HG03045 (cell line): ENCODE measurements around the gene ZNF133.
"Not testable (repeated sequence)": the region's sequence is repeated elsewhere in the genome, so short reads cannot be mapped to it uniquely, and the experiment has no call there.

Source experiments
- ATAC-seq: cut with Tn5 transposase; IDR thresholded peaks from one replicate; pipeline ENCODE4 v1.9.1; 2021; ENCODE audit warnings: mild to moderate bottlenecking, moderate library complexity; ENCODE audit not compliant: unreplicated experiment

ZNF133 gene

DNA sequence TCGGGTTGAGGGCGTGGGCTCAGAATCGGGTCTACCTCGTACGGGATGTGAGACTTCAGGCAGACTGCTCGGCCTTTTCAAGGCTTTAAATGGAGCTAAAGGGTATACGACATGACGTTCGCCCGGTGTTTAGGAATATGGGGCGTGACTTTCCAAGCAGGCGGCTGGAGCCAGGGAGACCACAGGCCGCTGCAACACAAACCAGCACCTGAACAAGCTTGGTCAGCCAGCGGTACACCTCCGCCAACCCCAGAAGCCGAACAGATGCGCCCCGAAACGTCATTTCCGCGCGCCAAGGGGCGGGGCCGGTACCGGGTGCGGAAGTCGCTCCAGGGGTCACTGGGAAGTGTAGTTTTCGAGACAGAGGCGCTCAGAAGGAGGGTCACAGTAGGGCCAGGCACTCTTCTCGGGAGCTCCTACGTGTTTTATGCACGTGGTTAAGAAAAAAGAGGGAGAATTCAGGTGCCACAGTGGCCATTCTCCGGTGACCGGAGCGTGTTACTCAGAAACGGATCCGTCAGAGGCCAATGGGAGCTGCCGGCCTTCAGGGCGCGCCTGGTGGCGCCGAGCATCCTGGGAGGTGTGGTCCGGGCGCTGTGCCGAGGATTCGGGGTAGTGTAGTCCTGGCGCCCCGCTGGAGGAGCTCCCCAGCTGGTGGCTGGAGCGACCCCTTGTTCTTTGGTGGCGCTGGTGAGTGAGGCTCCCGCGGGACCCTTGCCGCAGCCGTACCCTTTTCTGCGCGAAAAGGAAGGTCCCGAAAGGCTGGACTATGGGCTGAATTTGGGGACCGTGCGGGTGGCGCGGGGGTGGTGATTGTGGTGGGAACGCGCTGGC lies at the start of gene ZNF133:
Gene ZNF133 (plus strand): TSS at position 613 of the 834 bp plus-strand sequence. CDS start 17,160 bp downstream, outside the sequence.
- ATAC-seq: peak; percentile 97

DNA sequence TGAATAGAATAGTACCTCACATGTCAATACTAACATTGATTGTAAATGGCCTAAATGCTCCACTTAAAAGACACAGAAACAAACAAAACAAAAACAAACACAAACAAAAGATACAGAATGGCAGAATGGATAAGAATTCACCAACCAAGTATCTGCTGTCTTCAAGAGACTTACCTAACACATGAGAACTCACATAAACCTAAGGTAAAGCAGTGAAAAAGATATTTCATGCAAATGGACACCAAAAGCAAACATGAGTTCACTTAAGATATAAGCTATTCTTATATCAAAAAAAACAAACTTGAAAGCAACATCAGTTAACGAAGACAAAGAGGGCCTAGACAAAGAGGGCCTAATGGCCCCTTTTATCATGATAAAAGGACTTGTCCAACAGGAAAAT lies 47.3 kb upstream of the ZNF133 start:
- no peak for ATAC-seq

GRCh38 chr20:18243802-18244201 lies 44.5 kb upstream of the ZNF133 start:
- no peak for ATAC-seq

DNA sequence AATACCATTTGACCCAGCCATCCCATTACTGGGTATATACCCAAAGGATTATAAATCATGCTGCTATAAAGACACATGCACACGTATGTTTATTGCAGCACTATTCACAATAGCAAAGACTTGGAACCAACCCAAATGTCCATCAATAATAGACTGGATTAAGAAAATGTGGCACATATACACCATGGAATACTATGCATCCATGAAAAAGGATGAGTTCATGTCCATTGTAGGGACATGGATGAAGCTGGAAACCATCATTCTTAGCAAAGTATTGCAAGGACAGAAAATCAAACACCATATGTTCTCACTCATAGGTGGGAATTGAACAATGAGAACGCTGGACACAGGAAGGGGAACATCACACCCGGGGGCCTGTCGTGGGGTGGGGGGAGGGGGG lies 39.8 kb upstream of the ZNF133 start:
- ATAC-seq: not testable (repeated sequence)

GRCh38 chr20:18250217-18250616 lies 38.1 kb upstream of the ZNF133 start:
- no peak for ATAC-seq

DNA sequence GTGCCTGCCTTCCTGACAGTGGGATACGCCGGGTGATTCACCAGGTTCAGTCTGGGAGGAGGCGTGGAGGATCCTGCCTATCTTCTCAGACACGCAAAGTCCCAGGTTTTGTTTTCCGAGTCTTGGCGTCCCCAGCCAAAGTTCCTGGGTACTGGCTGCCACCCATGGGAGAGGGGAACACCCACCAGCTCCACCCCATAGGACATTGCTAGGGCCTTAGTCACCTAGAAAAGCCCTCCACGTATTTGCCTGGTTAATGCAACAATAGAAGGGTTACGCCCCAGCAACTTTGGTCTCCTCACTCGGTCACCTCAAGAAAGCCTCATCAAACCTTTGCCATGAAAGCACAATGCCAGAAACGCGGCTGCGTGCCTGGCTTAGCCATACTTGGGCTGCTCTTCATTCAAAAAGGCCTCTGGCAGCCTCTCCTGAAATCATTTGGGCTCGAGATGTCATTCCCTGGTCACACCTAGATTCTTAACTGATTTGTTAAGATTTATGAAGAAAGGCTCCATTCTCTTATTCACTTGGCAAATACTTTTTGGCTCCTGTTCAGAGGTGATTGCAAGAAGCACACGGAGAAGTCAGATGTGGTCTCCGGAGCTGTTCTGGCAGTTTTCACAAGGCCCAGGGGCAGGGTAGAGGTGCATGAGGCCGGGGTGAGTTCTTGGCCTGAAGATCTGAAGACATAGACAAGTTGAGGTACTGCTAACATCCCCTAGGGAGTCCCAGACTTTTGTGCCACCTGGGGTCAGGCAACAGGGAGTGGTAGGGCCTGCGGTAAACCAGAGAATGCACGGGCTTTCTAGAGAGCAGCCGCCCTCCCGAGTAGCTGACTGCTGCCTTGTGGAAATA lies 35.5 kb upstream of the ZNF133 start:
- ATAC-seq: no peak

DNA sequence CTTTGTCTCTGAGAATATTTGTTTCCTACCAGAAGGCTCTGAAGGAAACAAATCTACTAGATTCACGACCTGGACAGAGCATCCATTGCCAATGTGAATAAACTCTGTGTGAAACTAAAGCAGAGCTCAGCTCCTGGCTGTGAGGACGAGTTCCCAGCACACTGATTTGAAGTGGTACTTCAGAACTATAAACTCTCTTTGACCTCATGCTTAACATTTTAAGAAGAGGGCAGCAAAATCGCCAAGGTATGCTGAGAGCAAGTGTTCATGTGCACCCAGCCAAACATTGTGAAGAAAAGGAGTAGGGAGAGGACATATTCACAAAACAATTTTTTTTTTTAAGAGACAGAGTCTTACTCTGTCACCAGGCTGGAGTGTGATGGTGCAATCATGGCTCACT lies 33.7 kb upstream of the ZNF133 start:
- no peak for ATAC-seq

- ATAC-seq: no peak
Measured at GRCh38 chr20:18255526-18255925, 32.8 kb upstream of the ZNF133 start.

DNA sequence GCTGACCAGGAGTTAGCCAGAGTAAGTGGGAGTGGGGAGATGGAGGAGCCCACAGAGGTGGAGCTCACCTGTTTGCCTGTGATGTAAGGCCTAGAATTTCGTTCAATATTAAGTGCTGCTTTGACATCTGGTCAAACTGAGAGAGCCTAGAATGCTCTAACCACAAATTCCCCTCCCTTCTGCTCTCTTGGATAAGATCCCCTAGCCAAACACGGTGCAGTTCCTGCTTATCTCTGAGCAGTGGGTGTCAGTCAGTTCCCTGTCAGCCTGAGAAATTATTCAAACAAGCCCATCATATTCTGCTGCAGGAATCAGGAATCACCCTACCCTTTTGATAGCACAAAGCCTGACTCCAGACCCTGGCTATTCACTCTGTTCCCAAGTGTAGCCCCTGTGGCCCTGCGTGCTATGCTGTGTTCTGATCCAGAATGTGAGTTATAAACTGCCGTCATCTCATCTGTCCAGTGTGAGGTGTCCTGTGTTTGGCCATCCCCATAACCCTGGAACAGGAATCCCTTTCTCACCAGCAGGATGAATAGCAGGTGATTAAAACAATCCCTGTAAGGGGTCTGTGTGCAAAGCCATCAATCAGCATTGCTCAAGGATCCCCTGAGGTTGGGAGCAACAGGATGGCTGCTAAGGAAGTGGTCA lies 31.8 kb upstream of the ZNF133 start:
- no peak for ATAC-seq

DNA sequence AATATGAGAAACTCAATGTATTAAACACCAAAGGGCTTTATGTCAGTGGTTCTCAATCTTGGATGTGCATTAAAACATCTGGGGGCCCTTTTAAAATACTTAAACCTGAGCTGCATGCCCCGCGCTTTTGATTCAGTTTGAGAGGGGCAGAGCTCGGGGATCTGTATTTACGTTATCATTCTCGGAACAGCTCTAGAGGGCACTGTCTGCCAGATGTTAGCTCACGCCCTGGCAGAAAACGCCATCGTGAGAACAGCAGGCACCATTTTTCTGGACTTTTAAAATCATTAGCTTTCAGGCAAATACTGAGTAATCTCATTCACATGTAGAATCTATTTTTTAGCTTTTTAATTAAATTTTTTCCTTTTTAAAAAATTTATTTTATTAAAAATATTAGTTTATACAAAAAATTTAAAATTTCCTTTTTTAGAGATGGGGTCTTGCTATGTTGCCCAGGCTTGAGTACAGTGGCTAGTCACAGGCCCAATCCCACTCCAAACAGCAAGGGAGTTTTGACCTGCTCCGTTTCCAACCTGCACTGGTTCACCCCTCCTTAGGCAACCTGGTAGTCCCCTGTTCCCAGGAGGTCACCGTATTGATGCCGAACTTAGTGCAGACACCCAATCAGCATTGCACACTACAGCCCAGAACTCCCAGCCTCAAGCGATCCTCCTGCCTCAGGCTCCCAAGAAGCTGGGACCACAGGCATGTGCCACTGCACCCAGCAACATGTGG lies 30.0 kb upstream of the ZNF133 start:
- ATAC-seq: no peak

GRCh38 chr20:18259730-18260129 lies 28.6 kb upstream of the ZNF133 start:
- ATAC-seq: no peak

GRCh38 chr20:18263723-18264122 lies 24.6 kb upstream of the ZNF133 start:
- no peak for ATAC-seq

DNA sequence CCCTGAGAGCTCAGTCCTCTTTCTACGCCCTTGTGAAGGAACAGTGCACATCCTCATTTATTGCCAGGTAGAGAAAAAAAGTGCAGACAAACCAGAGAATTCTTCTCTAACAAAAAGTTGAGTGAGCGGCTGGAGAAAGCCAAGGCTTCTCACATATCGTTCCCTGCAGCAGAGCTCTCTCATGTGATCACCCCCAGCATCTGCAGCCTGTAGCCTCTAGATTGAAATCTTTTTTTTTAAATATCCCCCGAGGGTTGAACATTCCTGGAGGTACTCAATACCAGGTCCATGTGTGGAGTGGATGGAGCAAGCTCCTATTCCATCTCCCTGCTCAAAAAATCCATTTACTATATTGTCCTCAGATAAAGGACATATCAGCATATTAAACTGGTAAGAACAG lies 22.9 kb upstream of the ZNF133 start:
- no peak for ATAC-seq

DNA sequence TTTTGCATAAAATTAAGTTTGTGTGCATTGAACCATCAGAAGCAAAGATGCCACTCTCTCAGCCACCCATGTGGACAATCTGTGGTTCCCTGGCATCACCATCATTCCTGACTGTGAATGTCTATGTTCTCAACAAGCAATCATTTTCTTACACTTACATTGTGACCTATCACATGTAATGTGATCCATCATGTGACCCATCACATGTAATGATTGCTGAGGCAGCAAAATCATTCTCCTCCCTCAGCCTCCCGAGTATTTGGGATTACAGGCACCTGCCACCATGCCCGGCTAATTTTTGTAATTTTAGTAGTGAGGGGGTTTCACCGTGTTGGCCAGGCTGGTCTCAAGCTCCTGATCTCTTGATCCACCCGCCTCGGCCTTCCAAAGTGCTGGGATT lies 22.0 kb upstream of the ZNF133 start:
- ATAC-seq: no peak

DNA sequence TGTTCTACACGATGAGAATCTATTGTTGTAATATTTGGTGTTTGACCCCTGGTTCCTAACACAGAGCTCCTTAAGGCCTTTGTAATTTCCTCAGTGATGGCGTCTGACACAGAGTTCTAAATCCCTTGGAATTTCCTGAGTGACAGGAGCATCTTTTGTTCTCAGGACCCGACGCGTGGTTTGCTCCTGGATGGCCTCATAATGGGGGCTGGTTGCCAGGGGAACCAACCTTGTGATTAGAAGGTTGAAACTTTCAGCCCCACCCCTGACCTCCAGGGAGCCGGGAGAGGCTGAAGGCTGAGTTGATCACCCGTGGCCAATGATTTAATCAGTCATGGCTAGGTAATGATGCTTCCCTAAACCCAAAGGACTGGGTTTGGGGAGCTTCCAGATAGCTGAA lies 20.5 kb upstream of the ZNF133 start:
- no peak for ATAC-seq

- no peak for ATAC-seq
Measured at GRCh38 chr20:18271160-18271559, 17.2 kb upstream of the ZNF133 start.

GRCh38 chr20:18272451-18272850 lies 15.9 kb upstream of the ZNF133 start:
- no peak for ATAC-seq

DNA sequence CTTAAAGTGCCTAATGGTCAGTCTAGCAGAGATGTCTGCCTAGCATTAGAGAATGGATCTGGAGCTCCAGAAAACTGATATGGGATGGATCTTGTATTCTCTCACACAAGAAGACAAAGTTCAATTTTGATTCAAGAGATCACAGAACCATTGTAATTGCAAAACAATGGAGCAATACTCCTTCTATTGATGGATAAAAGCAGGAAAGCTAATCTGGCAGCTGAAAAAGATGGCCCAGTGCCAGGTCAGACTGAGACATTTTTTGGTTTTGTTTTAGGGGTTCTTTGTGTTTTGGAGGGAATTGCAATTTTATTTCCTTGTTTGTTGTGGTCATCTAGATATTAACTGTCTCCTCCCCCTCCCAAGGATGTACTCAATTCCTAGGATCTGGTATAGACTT lies 14.6 kb upstream of the ZNF133 start:
- ATAC-seq: no peak

GRCh38 chr20:18275960-18276359 lies 12.4 kb upstream of the ZNF133 start:
- ATAC-seq: not testable (repeated sequence)

DNA sequence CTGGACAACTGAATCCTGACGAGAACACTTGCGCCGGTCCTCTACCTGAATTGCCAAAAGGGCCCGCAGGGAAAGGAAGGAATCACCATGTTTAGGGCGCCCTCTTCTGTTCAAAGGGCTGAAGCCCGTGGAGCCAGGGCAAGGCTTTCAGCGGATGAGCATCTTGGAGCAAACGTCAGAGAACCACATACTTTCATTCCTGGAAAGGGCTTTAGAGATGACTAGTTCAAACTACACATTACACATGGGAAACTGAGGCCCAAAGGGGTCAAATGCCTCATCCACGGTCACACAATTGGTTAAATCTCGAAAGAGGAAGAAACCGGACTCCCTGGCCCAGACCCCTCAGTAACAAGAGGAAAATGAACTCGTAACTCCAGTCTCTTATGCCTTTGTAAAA lies 11.5 kb upstream of the ZNF133 start:
- ATAC-seq: no peak

DNA sequence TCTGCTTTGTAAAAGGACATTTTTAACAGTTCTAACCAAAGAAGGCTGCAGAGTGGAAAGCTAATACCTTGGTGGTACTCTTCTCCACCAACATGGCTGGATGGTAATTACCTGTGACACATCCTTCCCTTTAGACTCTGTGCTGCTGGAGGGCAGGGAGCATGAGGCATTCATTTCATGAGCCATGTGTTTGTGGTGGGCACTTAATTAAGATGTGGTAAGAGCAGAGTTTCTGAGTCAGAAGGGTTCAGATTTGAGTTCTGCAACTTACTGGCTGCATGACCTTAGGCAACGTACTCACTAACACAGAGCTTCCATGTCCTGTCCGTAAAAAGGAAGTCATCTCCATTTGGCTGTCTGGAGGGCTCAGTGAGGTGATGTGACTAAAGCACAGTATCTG lies 9.1 kb upstream of the ZNF133 start:
- no peak for ATAC-seq
